HEK293 (cell line): ENCODE results near the gene CORO1A.

Experiments
- CTCF ChIA-PET: fragments of 350-600 bp; formaldehyde crosslinking; extraction: SDS; loops from one replicate; lab custom pipeline; 2021; ENCODE audit warnings: antibody characterized with exemption; lab: Yijun Ruan, JAX
- POLR2A ChIA-PET: fragments of 300-600 bp; formaldehyde crosslinking; extraction: SDS; loops from one replicate; lab custom pipeline; 2020; ENCODE audit warnings: antibody characterized with exemption, inconsistent platforms; lab: Yijun Ruan, JAX
- H3K27ac ChIP-seq: fragments of 200-500 bp; sonication (Bioruptor generic); 2 replicates; pipeline ENCODE4 v1.5.1; 2014; ENCODE audit warnings: low read depth, low read length, control low read depth, inconsistent platforms; ENCODE audit errors: extremely low read depth
- H3K36me3 ChIP-seq, 2 experiments: fragments of 200-500 bp in 1 of 2; sonication (Bioruptor generic) in 1 of 2; 1 replicate in 1 of 2; 2 replicates in 1 of 2; pipeline ENCODE4 v1.5.1; 2014 to 2017; ENCODE audit warnings: inconsistent platforms in 2 of 2, low read length in 2 of 2; ENCODE audit not compliant: control insufficient read depth in 2 of 2, insufficient read depth in 1 of 2
- H3K4me1 ChIP-seq: fragments of 200-500 bp; sonication (Bioruptor generic); 2 replicates; pipeline ENCODE4 v1.5.1; 2014; ENCODE audit warnings: mild to moderate bottlenecking, low read length, inconsistent platforms; ENCODE audit not compliant: control insufficient read depth, insufficient read depth
- H3K4me3 ChIP-seq: 2 replicates; pipeline ENCODE4 v1.5.1; 2011; ENCODE audit warnings: low read depth, mild to moderate bottlenecking, control low read depth, low read length, moderate library complexity
- H3K9me3 ChIP-seq: fragments of 200-500 bp; sonication (Bioruptor generic); 2 replicates; pipeline ENCODE4 v1.5.1; 2014; ENCODE audit warnings: low read depth, low read length, inconsistent platforms; ENCODE audit not compliant: control insufficient read depth, insufficient read depth
- EGR2 ChIP-seq: fragments of 450-650 bp; formaldehyde crosslinking; IDR thresholded peaks from 2 replicates; pipeline ENCODE4 v1.5.1; 2016; ENCODE audit warnings: low read depth, missing biosample characterization, missing genetic modification characterization
- GLIS1 ChIP-seq: fragments of 450-650 bp; formaldehyde crosslinking; IDR thresholded peaks from 2 replicates; pipeline ENCODE4 v1.5.1; 2016; ENCODE audit warnings: missing biosample characterization, missing genetic modification characterization
- GLIS2 ChIP-seq: fragments of 450-650 bp; formaldehyde crosslinking; IDR thresholded peaks from 2 replicates; pipeline ENCODE4 v1.5.1; 2016; ENCODE audit warnings: missing biosample characterization, missing genetic modification characterization
- INSM2 ChIP-seq: fragments of 450-650 bp; formaldehyde crosslinking; IDR thresholded peaks from 2 replicates; pipeline ENCODE4 v1.5.1; 2016; ENCODE audit warnings: missing biosample characterization, missing genetic modification characterization
- KLF7 ChIP-seq: fragments of 450-650 bp; formaldehyde crosslinking; IDR thresholded peaks from 2 replicates; pipeline ENCODE4 v1.5.1; 2016; ENCODE audit warnings: missing biosample characterization, missing genetic modification characterization, borderline replicate concordance
- MEIS1 ChIP-seq: sonication (generic); formaldehyde crosslinking; IDR thresholded peaks from 2 replicates; pipeline ENCODE4 v1.8.1; 2022; ENCODE audit warnings: missing genetic modification reagents, mild to moderate bottlenecking, borderline replicate concordance
- ZBTB17 ChIP-seq: fragments of 450-650 bp; formaldehyde crosslinking; IDR thresholded peaks from 2 replicates; pipeline ENCODE4 v1.5.1; 2016; ENCODE audit warnings: missing biosample characterization, missing genetic modification characterization
- ZBTB8A ChIP-seq: fragments of 450-650 bp; formaldehyde crosslinking; IDR thresholded peaks from 2 replicates; pipeline ENCODE4 v1.5.1; 2016; ENCODE audit warnings: missing biosample characterization, missing genetic modification characterization
- ZIC2 ChIP-seq: fragments of 450-650 bp; formaldehyde crosslinking; IDR thresholded peaks from 2 replicates; pipeline ENCODE4 v1.5.1; 2016; ENCODE audit warnings: missing biosample characterization, missing genetic modification characterization
- ZNF10 ChIP-seq: fragments of 450-650 bp; formaldehyde crosslinking; IDR thresholded peaks from 2 replicates; pipeline ENCODE4 v1.5.1; 2017; ENCODE audit warnings: missing biosample characterization, missing genetic modification characterization
- ZNF121 ChIP-seq: fragments of 450-650 bp; formaldehyde crosslinking; IDR thresholded peaks from 2 replicates; pipeline ENCODE4 v1.5.1; 2016; ENCODE audit warnings: missing biosample characterization, missing genetic modification characterization
- ZNF155 ChIP-seq: fragments of 450-650 bp; formaldehyde crosslinking; IDR thresholded peaks from 2 replicates; pipeline ENCODE4 v1.5.1; 2016; ENCODE audit warnings: missing biosample characterization, missing genetic modification characterization
- ZNF37A ChIP-seq: fragments of 450-650 bp; IDR thresholded peaks from 2 replicates; pipeline ENCODE4 v1.5.1; 2018; ENCODE audit warnings: missing biosample characterization, missing genetic modification characterization
- ZNF600 ChIP-seq: fragments of 450-650 bp; formaldehyde crosslinking; IDR thresholded peaks from 2 replicates; pipeline ENCODE4 v1.5.1; 2016; ENCODE audit warnings: missing biosample characterization, missing genetic modification characterization
- ZNF664 ChIP-seq: fragments of 450-650 bp; formaldehyde crosslinking; IDR thresholded peaks from 2 replicates; pipeline ENCODE4 v1.5.1; 2016; ENCODE audit warnings: missing biosample characterization, missing genetic modification characterization
- ZNF701 ChIP-seq: fragments of 450-650 bp; formaldehyde crosslinking; IDR thresholded peaks from 2 replicates; pipeline ENCODE4 v1.5.1; 2016; ENCODE audit warnings: missing biosample characterization, missing genetic modification characterization
- ZSCAN30 ChIP-seq: fragments of 450-650 bp; IDR thresholded peaks from 2 replicates; pipeline ENCODE4 v1.5.1; 2018; ENCODE audit warnings: missing biosample characterization, mild to moderate bottlenecking, missing genetic modification characterization, moderate library complexity
- TF ChIP-seq, protein P1 (sequence below): fragments of 450-650 bp; formaldehyde crosslinking; IDR thresholded peaks from 2 replicates; pipeline ENCODE4 v1.5.1; 2016; ENCODE audit warnings: missing biosample characterization, missing genetic modification characterization
- TF ChIP-seq, protein P2 (sequence below): fragments of 450-650 bp; formaldehyde crosslinking; IDR thresholded peaks from 2 replicates; pipeline ENCODE4 v1.5.1; 2016; ENCODE audit warnings: missing biosample characterization, missing genetic modification characterization
- TF ChIP-seq, protein P3 (sequence below): fragments of 450-650 bp; formaldehyde crosslinking; IDR thresholded peaks from 2 replicates; pipeline ENCODE4 v1.5.1; 2016; ENCODE audit warnings: missing biosample characterization, missing genetic modification characterization
- TF ChIP-seq, protein P4 (sequence below): fragments of 450-650 bp; formaldehyde crosslinking; IDR thresholded peaks from 2 replicates; pipeline ENCODE4 v1.5.1; 2016; ENCODE audit warnings: missing biosample characterization, missing genetic modification characterization

Gene CORO1A

GRCh38 chr16:30184891-30185682 lies 1.7 kb downstream of the CORO1A start:
- Histone ChIP-seq H3K36me3 (peaks cover 0 to 15% of the 10 kb centered on the region in 2 experiments; a peak in 1 of 3 replicates), H3K4me3 (no peak overlapping the region), H3K9me3 (no peaks in the 10 kb centered on the region), H3K4me1 (peaks cover 3% of the 10 kb centered on the region; the same call in 1 of the 2 replicates), H3K27ac (no peak overlapping the region)
- ChIA-PET CTCF (interaction anchor here (1.0 to 1.7 kb wide), 2 partner anchors 93 to 225 kb away, joined by 4 read pairs; no protein-coding TSS in a partner anchor), POLR2A (interaction anchor here (1.0 kb wide), 1 partner anchor 222 kb away, joined by 3 read pairs; the partner anchor contains the start of gene ZNF771)
- TF ChIP-seq ZNF600 (peak; percentile 80), ZNF155 (tag by site-specific recombination) (no peak), ZNF701 (no peak), ZNF10 (peak; percentile 84), EGR2 (0 out of 2 replicates have a peak, but pooled peaks have one; percentile 3), ZNF664 (tag by site-specific recombination) (no peak), ZBTB17 (tag by site-specific recombination) (no peak)
- TF ChIP-seq, protein P1, sequence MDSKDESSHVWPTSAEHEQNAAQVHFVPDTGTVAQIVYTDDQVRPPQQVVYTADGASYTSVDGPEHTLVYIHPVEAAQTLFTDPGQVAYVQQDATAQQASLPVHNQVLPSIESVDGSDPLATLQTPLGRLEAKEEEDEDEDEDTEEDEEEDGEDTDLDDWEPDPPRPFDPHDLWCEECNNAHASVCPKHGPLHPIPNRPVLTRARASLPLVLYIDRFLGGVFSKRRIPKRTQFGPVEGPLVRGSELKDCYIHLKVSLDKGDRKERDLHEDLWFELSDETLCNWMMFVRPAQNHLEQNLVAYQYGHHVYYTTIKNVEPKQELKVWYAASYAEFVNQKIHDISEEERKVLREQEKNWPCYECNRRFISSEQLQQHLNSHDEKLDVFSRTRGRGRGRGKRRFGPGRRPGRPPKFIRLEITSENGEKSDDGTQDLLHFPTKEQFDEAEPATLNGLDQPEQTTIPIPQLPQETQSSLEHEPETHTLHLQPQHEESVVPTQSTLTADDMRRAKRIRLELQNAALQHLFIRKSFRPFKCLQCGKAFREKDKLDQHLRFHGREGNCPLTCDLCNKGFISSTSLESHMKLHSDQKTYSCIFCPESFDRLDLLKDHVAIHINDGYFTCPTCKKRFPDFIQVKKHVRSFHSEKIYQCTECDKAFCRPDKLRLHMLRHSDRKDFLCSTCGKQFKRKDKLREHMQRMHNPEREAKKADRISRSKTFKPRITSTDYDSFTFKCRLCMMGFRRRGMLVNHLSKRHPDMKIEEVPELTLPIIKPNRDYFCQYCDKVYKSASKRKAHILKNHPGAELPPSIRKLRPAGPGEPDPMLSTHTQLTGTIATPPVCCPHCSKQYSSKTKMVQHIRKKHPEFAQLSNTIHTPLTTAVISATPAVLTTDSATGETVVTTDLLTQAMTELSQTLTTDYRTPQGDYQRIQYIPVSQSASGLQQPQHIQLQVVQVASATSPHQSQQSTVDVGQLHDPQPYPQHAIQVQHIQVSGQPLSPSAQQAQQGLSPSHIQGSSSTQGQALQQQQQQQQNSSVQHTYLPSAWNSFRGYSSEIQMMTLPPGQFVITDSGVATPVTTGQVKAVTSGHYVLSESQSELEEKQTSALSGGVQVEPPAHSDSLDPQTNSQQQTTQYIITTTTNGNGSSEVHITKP (tag by site-specific recombination), result peak; percentile 51
- TF ChIP-seq, protein P2, sequence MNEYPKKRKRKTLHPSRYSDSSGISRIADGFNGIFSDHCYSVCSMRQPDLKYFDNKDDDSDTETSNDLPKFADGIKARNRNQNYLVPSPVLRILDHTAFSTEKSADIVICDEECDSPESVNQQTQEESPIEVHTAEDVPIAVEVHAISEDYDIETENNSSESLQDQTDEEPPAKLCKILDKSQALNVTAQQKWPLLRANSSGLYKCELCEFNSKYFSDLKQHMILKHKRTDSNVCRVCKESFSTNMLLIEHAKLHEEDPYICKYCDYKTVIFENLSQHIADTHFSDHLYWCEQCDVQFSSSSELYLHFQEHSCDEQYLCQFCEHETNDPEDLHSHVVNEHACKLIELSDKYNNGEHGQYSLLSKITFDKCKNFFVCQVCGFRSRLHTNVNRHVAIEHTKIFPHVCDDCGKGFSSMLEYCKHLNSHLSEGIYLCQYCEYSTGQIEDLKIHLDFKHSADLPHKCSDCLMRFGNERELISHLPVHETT (tag by site-specific recombination), result 0 out of 2 replicates have a peak, but pooled peaks have one; percentile 4

- CTCF ChIA-PET, result no interaction called here
- Histone ChIP-seq H3K9me3 (no peaks in the 10 kb centered on the region), H3K4me3 (no peak overlapping the region), H3K27ac (no peak overlapping the region), H3K36me3 (peaks cover 0 to 15% of the 10 kb centered on the region in 2 experiments; a peak in 1 of 3 replicates), H3K4me1 (peaks cover 3% of the 10 kb centered on the region; the same call in 1 of the 2 replicates)
- POLR2A ChIA-PET, result interaction anchor here (0.6 to 1.0 kb wide), 4 partner anchors 27 to 244 kb away, joined by 3 to 7 read pairs (median 4); partner anchors contain the start of genes DCTPP1 and ZNF771
- TF ChIP-seq ZSCAN30 (tag by site-specific recombination), result no peak
- no peak for TF ChIP-seq ZNF37A (tag by site-specific recombination)
- TF ChIP-seq KLF7 (tag by site-specific recombination), result no peak
- TF ChIP-seq, protein P3, sequence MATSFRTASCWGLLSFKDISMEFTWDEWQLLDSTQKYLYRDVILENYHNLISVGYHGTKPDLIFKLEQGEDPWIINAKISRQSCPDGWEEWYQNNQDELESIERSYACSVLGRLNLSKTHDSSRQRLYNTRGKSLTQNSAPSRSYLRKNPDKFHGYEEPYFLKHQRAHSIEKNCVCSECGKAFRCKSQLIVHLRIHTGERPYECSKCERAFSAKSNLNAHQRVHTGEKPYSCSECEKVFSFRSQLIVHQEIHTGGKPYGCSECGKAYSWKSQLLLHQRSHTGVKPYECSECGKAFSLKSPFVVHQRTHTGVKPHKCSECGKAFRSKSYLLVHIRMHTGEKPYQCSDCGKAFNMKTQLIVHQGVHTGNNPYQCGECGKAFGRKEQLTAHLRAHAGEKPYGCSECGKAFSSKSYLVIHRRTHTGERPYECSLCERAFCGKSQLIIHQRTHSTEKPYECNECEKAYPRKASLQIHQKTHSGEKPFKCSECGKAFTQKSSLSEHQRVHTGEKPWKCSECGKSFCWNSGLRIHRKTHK (tag by site-specific recombination), result no peak
- no peak for TF ChIP-seq INSM2
- peak; percentile 63; the same call in 1 of the 2 replicates for TF ChIP-seq ZBTB8A (tag by site-specific recombination)
- no peak for TF ChIP-seq MEIS1
- TF ChIP-seq ZNF121 (tag by site-specific recombination), result peak; percentile 28; the same call in 1 of the 2 replicates
- TF ChIP-seq GLIS2 (tag by site-specific recombination), result peak; percentile 86
- peak; percentile 84 for TF ChIP-seq GLIS1 (tag by site-specific recombination)
- TF ChIP-seq, protein P4, sequence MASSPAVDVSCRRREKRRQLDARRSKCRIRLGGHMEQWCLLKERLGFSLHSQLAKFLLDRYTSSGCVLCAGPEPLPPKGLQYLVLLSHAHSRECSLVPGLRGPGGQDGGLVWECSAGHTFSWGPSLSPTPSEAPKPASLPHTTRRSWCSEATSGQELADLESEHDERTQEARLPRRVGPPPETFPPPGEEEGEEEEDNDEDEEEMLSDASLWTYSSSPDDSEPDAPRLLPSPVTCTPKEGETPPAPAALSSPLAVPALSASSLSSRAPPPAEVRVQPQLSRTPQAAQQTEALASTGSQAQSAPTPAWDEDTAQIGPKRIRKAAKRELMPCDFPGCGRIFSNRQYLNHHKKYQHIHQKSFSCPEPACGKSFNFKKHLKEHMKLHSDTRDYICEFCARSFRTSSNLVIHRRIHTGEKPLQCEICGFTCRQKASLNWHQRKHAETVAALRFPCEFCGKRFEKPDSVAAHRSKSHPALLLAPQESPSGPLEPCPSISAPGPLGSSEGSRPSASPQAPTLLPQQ (tag by site-specific recombination), result peak; percentile 92
- TF ChIP-seq ZIC2 (tag by site-specific recombination), result peak; percentile 29; the same call in 1 of the 2 replicates
These were observed 2.5 kb downstream of the CORO1A start for GRCh38 chr16:30185683-30186421.
